BLaER1 (cell line): Measurements from ENCODE around the gene RALGAPB.
"Not testable (repeated sequence)": the region's sequence is repeated elsewhere in the genome, so short reads cannot be mapped to it uniquely, and the experiment has no call there.

Experiments used
- H3K27ac ChIP-seq: shearing (Covaris generic); formaldehyde crosslinking; 2 replicates; pipeline ENCODE4 v1.8.1; 2022
- H3K27me3 ChIP-seq: shearing (Covaris generic); formaldehyde crosslinking; 2 replicates; pipeline ENCODE4 v1.8.1; 2022
- H3K36me3 ChIP-seq: shearing (Covaris generic); formaldehyde crosslinking; 2 replicates; pipeline ENCODE4 v1.8.1; 2022
- H3K4me1 ChIP-seq: shearing (Covaris generic); formaldehyde crosslinking; 2 replicates; pipeline ENCODE4 v1.8.1; 2022
- H3K4me2 ChIP-seq: shearing (Covaris generic); formaldehyde crosslinking; 2 replicates; pipeline ENCODE4 v1.8.1; 2022
- H3K4me3 ChIP-seq: shearing (Covaris generic); formaldehyde crosslinking; 2 replicates; pipeline ENCODE4 v1.8.1; 2022
- H3K9ac ChIP-seq: shearing (Covaris generic); formaldehyde crosslinking; 2 replicates; pipeline ENCODE4 v1.8.1; 2022
- H3K9me3 ChIP-seq: shearing (Covaris generic); formaldehyde crosslinking; 2 replicates; pipeline ENCODE4 v1.8.1; 2022
- H4K20me1 ChIP-seq: shearing (Covaris generic); formaldehyde crosslinking; 2 replicates; pipeline ENCODE4 v1.8.1; 2022
- Cebpa-rat ChIP-seq: shearing (Covaris generic); IDR thresholded peaks from 2 replicates; pipeline ENCODE4 v1.8.1; 2022

The RALGAPB gene

GRCh38 chr20:38479596-38479995, 7.0 kb downstream of the RALGAPB start:
- no peak for TF ChIP-seq Cebpa-rat
- H3K4me1 ChIP-seq = peaks cover 6% of the 10 kb centered on the region; the same call in 1 of the 2 replicates
- no peak overlapping the region for H3K9ac ChIP-seq
- no peaks in the 10 kb centered on the region for H3K9me3 ChIP-seq
- no peak overlapping the region for H3K4me2 ChIP-seq
- H3K27me3 ChIP-seq = no peaks in the 10 kb centered on the region
- peaks cover 96% of the 10 kb centered on the region for H4K20me1 ChIP-seq
- peaks cover 41% of the 10 kb centered on the region for H3K36me3 ChIP-seq
- H3K27ac ChIP-seq = no peak overlapping the region
- no peak overlapping the region for H3K4me3 ChIP-seq

DNA sequence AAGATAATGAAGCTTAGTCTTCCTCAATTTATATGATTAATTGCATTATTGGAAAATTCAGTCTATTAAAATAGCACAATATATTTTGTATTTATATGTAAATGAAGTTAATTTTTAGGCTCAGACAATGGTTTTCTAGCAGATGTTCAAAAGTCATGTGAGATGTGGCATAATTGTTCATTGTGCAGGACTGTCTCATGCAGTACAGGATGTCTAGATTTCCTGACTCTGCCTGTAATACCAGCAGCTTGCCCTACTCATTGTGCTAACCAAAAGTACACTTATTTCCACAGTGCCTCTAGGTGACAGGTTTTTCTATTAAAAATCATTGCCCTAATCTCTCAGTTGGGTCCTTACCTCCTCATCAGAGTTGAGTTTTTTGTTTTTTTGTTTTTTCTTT, 12.4 kb downstream of the RALGAPB start:
- H3K4me3 ChIP-seq = no peak overlapping the region
- no peak overlapping the region for H3K9ac ChIP-seq
- H3K27me3 ChIP-seq = no peaks in the 10 kb centered on the region
- H3K4me2 ChIP-seq = no peak overlapping the region
- H3K36me3 ChIP-seq = peaks cover 51% of the 10 kb centered on the region
- no peak for TF ChIP-seq Cebpa-rat
- H3K27ac ChIP-seq = no peak overlapping the region
- peaks cover 92% of the 10 kb centered on the region for H4K20me1 ChIP-seq
- no peaks in the 10 kb centered on the region for H3K4me1 ChIP-seq
- H3K9me3 ChIP-seq = no peaks in the 10 kb centered on the region

- no peak for TF ChIP-seq Cebpa-rat
- no peak overlapping the region for H3K4me3 ChIP-seq
- no peak overlapping the region for H3K9ac ChIP-seq
- H3K9me3 ChIP-seq = no peaks in the 10 kb centered on the region
- no peak overlapping the region for H3K4me2 ChIP-seq
- no peak overlapping the region for H3K27ac ChIP-seq
- no peaks in the 10 kb centered on the region for H3K27me3 ChIP-seq
- peaks cover 64% of the 10 kb centered on the region for H3K36me3 ChIP-seq
- H3K4me1 ChIP-seq = no peaks in the 10 kb centered on the region
- peaks cover 71% of the 10 kb centered on the region for H4K20me1 ChIP-seq
Observed at GRCh38 chr20:38489181-38489580, 16.5 kb downstream of the RALGAPB start.

DNA sequence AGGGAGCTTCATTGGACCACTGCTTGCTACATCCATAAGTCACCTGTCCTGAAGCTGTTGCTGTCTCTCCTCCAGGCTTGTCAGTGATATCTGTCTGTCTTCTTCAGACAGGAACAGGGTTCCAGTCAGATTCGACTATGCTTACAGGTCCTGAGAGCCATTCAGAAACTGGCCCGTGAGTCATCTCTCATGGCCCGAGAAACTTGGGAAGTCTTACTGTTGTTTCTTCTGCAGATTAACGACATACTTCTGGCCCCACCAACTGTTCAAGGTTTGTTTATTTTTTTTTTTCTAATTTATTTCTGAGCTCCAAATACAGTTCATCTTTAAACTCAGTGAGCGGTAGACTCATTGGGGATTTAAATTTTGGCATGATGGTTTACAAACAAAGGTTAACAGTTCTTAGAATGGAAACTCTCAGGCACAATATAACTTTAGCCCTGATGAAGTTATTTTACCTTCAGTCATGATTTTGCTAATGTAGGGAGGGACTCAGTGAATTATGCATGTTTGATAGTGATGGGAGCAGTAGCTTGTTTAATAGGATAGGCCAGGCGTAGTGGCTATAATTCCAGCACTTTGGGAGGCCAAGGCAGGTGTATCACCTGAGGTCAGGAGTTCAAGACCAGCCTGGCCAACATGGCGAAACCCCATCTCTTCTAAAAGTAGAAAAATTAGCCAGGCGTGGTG, 24.7 kb downstream of the RALGAPB start:
- Histone ChIP-seq H3K9me3 (no peaks in the 10 kb centered on the region), H3K27ac (no peak overlapping the region), H4K20me1 (peaks cover 9% of the 10 kb centered on the region; the same call in 1 of the 2 replicates), H3K9ac (no peak overlapping the region), H3K4me3 (no peak overlapping the region), H3K4me2 (no peak overlapping the region), H3K27me3 (no peaks in the 10 kb centered on the region), H3K36me3 (peaks cover 89% of the 10 kb centered on the region), H3K4me1 (no peaks in the 10 kb centered on the region)
- TF ChIP-seq Cebpa-rat = no peak

DNA sequence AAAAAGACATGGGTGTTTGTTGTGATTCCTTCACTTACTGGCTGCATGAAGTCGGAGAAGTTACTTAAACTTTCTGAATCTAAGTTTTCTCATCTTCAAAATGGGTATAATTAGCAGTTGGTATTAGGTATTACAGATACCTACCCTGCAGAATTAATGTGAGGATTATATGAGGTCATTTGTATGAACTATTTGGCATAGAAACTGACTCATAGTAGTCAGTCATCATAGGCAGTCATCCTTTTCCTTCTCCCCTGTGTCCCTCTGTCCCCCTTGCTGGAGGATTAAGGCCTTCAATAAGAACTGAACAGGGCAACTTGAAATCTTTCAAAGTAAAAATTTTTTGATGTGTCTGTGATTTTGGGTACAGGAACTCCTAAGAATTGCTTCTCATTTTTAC, 26.3 kb downstream of the RALGAPB start:
- Histone ChIP-seq H3K9ac (no peak overlapping the region), H3K4me1 (no peaks in the 10 kb centered on the region), H3K4me2 (no peak overlapping the region), H3K27me3 (no peaks in the 10 kb centered on the region), H4K20me1 (peaks cover 6% of the 10 kb centered on the region; the same call in 1 of the 2 replicates), H3K36me3 (peaks cover 91% of the 10 kb centered on the region), H3K4me3 (no peak overlapping the region), H3K9me3 (peaks cover 4% of the 10 kb centered on the region; the same call in 1 of the 2 replicates), H3K27ac (no peak overlapping the region)
- TF ChIP-seq Cebpa-rat = no peak

DNA sequence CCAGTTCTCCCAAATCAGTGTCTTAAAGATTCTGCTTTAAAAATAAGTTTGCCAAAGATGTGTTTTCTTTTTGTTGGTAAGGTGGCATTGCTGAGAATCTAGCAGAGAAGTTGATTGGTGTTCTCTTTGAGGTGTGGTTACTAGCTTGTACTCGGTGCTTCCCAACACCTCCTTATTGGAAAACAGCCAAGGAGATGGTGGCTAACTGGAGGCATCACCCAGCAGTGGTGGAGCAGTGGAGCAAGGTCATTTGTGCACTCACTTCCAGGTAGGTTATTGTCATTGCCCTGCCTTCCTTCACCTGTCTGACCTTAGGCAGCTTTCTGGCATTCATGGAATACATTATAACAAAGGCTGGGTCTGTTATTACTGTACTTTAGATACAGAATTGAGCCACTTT, 26.7 kb downstream of the RALGAPB start:
- Histone ChIP-seq H4K20me1 (peaks cover 1% of the 10 kb centered on the region; the same call in 1 of the 2 replicates), H3K27ac (no peak overlapping the region), H3K4me2 (no peak overlapping the region), H3K9me3 (peaks cover 4% of the 10 kb centered on the region; the same call in 1 of the 2 replicates), H3K4me1 (no peaks in the 10 kb centered on the region), H3K4me3 (no peak overlapping the region), H3K36me3 (peaks cover 89% of the 10 kb centered on the region), H3K9ac (no peak overlapping the region), H3K27me3 (no peaks in the 10 kb centered on the region)
- TF ChIP-seq Cebpa-rat = no peak

GRCh38 chr20:38501858-38502436, 29.3 kb downstream of the RALGAPB start:
- Histone ChIP-seq H4K20me1 (no peaks in the 10 kb centered on the region), H3K9ac (no peak overlapping the region), H3K9me3 (peaks cover 11% of the 10 kb centered on the region), H3K27me3 (no peaks in the 10 kb centered on the region), H3K27ac (no peak overlapping the region), H3K36me3 (peaks cover 81% of the 10 kb centered on the region), H3K4me3 (no peak overlapping the region), H3K4me1 (no peaks in the 10 kb centered on the region), H3K4me2 (no peak overlapping the region)
- TF ChIP-seq Cebpa-rat = no peak

DNA sequence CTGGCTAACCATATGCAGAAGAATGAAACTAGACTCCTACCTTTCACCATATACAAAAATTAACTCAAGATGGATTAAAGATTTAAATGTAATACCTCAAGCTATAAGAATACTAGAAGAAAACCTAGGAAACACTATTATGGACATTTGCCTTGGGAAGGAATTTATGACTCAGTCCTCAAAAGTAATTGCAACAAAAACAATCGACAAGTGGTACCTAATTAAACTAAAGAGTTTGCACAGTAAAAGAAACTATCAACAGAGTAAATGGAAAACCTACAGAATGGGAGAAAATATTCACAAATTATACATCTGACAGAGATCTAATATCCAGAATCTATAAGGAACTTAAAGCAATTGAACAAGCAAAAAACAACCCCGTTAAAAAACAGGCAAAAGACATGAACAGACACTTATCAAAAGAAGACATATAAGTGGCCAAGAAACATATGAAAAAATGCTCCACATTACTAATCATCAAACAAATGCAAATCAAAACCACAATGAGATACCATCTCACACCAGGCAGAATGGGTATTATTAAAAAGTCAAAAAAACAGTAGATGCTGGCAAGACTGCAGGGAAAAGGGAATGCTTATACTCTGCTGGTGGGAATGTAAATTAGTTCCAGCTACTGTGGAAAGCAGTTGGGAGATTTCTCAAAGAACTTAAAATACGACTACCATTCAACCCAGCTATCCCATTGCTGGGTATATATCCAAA, 31.9 kb downstream of the RALGAPB start:
- TF ChIP-seq Cebpa-rat = no peak
- Histone ChIP-seq H3K4me2 (no peak overlapping the region), H3K36me3 (peaks cover 70% of the 10 kb centered on the region), H3K9ac (no peak overlapping the region), H3K4me3 (no peak overlapping the region), H3K27me3 (no peaks in the 10 kb centered on the region), H3K4me1 (no peaks in the 10 kb centered on the region), H4K20me1 (no peaks in the 10 kb centered on the region; the same call in 1 of the 2 replicates), H3K27ac (no peak overlapping the region), H3K9me3 (peaks cover 11% of the 10 kb centered on the region)

GRCh38 chr20:38505091-38505455, 32.4 kb downstream of the RALGAPB start:
- H4K20me1 ChIP-seq = no peaks in the 10 kb centered on the region; the same call in 1 of the 2 replicates
- no peak overlapping the region for H3K27ac ChIP-seq
- peaks cover 11% of the 10 kb centered on the region for H3K9me3 ChIP-seq
- no peak overlapping the region for H3K4me3 ChIP-seq
- no peaks in the 10 kb centered on the region for H3K27me3 ChIP-seq
- no peak overlapping the region for H3K4me2 ChIP-seq
- no peak overlapping the region for H3K9ac ChIP-seq
- H3K4me1 ChIP-seq = no peaks in the 10 kb centered on the region
- peaks cover 72% of the 10 kb centered on the region for H3K36me3 ChIP-seq
- no peak for TF ChIP-seq Cebpa-rat

DNA sequence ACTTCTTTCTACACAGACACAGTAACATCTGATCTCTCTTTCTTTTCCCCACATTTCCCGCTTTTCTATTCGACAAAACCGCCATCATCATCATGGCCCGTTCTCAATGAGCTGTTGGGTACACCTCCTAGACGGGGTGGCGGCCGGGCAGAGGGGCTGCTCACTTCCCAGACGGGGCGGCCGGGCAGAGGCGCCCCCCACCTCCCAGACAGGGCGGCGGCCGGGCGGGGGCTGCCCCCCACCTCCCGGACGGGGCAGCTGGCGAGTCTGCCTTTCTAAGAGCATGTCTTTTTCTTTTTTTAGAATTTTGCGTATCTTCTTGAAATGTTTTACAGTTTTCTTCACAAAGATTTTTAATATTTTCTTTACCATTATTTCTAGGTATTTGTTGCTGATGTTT, 39.1 kb downstream of the RALGAPB start:
- H3K4me3 ChIP-seq, H3K27ac ChIP-seq, H3K9me3 ChIP-seq, H3K9ac ChIP-seq, H3K4me2 ChIP-seq, H3K27me3 ChIP-seq, H3K4me1 ChIP-seq: not testable (repeated sequence)
- peaks cover 64% of the 10 kb centered on the region for H3K36me3 ChIP-seq
- H4K20me1 ChIP-seq = peaks cover 23% of the 10 kb centered on the region
